ENCODE measurements around the gene PPP3R2. TPM values are rescaled to one million over a fixed set of nuclear protein-coding genes. Genes with fewer than 3 reads are reported as not detected.

Gene PPP3R2
- total RNA-seq, 1 experiment from 2014 or later = not detected

DNA sequence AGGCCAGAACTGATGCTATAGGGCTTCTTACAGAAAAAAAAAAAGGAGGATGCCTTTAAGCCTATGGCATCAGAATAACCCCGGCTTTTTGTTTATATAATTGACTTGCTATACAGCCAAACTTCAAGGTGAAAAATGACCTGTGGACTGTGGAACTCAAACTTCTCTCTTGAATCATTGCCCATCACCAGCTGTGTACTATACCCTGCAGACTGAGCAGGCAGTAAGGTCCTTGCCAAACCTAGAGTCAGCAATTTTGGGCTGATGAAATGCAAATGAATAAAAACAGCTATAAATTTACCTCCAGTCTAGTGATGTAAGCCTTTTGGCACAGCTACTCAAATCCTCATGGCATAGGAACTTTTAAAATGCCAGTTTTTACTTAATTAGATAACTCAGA, 44.5 kb upstream of the PPP3R2 start:
- Mint-ChIP-seq H3K9me3 (peaks cover 18% of the 10 kb centered on the region), H3K4me3 (no peak overlapping the region), H3K27me3 (ENCODE audit: low read depth) (0 out of 2 replicates have a peak, but pooled peaks cover 4% of the 10 kb centered on the region), H3K4me1 (no peaks in the 10 kb centered on the region), H3K36me3 (peaks cover 9% of the 10 kb centered on the region), H3K27ac (no peak overlapping the region)
- DNase-seq (ENCODE audit: low spot score) (no peak), ATAC-seq (no peak)
- ChIA-PET POLR2A (no interaction called here), CTCF (no interaction called here)
- TF ChIP-seq NFE2L1 (CRISPR knock-in tag; IDR thresholded peaks at IDR 0.05) (no peak), SOX15 (CRISPR knock-in tag; IDR thresholded peaks at IDR 0.05) (no peak), JAZF1 (CRISPR knock-in tag; IDR thresholded peaks at IDR 0.05) (no peak), CREM (CRISPR knock-in tag; IDR thresholded peaks at IDR 0.05) (no peak), GRHL2 (CRISPR knock-in tag; IDR thresholded peaks at IDR 0.05; ENCODE audit: insufficient replicate concordance, severe bottlenecking) (no peak)
- TF ChIP-seq, protein P1, sequence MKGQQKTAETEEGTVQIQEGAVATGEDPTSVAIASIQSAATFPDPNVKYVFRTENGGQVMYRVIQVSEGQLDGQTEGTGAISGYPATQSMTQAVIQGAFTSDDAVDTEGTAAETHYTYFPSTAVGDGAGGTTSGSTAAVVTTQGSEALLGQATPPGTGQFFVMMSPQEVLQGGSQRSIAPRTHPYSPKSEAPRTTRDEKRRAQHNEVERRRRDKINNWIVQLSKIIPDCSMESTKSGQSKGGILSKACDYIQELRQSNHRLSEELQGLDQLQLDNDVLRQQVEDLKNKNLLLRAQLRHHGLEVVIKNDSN (CRISPR knock-in tag; IDR thresholded peaks at IDR 0.05) = no peak

DNA sequence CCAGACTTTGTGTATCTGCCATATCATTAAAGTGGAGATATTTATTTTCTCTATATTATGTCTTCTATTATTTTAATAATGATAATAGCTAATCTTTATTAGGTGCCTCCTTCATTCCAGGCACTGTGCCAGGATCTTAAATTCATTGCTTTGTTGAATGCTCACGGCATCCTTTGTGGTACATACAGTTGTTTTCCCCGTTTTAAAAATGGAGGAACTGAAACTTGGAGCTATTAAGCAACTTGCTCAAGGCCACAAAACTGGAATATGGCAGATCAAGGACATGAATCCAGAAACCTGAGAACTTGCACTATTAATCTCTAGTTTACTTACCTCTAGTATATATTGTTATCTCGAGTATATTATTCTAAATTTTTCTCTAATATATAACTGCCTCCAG, 41.5 kb upstream of the PPP3R2 start:
- DNase-seq (ENCODE audit: low spot score) = no peak
- CTCF ChIA-PET = no interaction called here
- Mint-ChIP-seq H3K27ac (no peak overlapping the region), H3K4me1 (no peaks in the 10 kb centered on the region), H3K4me3 (no peak overlapping the region), H3K9me3 (peaks cover 5% of the 10 kb centered on the region), H3K27me3 (ENCODE audit: low read depth) (peaks cover 4% of the 10 kb centered on the region; the same call in 1 of the 2 replicates), H3K36me3 (peaks cover 3% of the 10 kb centered on the region; the same call in 1 of the 2 replicates)
- POLR2A ChIA-PET = no interaction called here
- no peak for ATAC-seq
- TF ChIP-seq SP1 (CRISPR knock-in tag; conservative IDR thresholded peaks at IDR 0.05) (no peak), NR3C1 (CRISPR knock-in tag; conservative IDR thresholded peaks at IDR 0.05; ENCODE audit: low read depth) (no peak), NR2C2 (CRISPR knock-in tag; IDR thresholded peaks at IDR 0.05) (no peak), GTF2I (CRISPR knock-in tag; conservative IDR thresholded peaks at IDR 0.05) (no peak), RELA (CRISPR knock-in tag; IDR thresholded peaks at IDR 0.05; ENCODE audit: borderline replicate concordance) (no peak), ZNF317 (CRISPR knock-in tag; IDR thresholded peaks at IDR 0.05; ENCODE audit: borderline replicate concordance, low read depth) (no peak), NR1H2 (CRISPR knock-in tag; IDR thresholded peaks at IDR 0.05) (no peak), JAZF1 (CRISPR knock-in tag; IDR thresholded peaks at IDR 0.05) (no peak)
- TF ChIP-seq, protein P2, sequence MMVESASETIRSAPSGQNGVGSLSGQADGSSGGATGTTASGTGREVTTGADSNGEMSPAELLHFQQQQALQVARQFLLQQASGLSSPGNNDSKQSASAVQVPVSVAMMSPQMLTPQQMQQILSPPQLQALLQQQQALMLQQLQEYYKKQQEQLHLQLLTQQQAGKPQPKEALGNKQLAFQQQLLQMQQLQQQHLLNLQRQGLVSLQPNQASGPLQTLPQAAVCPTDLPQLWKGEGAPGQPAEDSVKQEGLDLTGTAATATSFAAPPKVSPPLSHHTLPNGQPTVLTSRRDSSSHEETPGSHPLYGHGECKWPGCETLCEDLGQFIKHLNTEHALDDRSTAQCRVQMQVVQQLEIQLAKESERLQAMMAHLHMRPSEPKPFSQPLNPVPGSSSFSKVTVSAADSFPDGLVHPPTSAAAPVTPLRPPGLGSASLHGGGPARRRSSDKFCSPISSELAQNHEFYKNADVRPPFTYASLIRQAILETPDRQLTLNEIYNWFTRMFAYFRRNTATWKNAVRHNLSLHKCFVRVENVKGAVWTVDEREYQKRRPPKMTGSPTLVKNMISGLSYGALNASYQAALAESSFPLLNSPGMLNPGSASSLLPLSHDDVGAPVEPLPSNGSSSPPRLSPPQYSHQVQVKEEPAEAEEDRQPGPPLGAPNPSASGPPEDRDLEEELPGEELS (CRISPR knock-in tag; IDR thresholded peaks at IDR 0.05) = no peak
- TF ChIP-seq, protein P3, sequence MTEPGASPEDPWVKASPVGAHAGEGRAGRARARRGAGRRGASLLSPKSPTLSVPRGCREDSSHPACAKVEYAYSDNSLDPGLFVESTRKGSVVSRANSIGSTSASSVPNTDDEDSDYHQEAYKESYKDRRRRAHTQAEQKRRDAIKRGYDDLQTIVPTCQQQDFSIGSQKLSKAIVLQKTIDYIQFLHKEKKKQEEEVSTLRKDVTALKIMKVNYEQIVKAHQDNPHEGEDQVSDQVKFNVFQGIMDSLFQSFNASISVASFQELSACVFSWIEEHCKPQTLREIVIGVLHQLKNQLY (CRISPR knock-in tag; IDR thresholded peaks at IDR 0.05) = no peak
- TF ChIP-seq, protein P4, sequence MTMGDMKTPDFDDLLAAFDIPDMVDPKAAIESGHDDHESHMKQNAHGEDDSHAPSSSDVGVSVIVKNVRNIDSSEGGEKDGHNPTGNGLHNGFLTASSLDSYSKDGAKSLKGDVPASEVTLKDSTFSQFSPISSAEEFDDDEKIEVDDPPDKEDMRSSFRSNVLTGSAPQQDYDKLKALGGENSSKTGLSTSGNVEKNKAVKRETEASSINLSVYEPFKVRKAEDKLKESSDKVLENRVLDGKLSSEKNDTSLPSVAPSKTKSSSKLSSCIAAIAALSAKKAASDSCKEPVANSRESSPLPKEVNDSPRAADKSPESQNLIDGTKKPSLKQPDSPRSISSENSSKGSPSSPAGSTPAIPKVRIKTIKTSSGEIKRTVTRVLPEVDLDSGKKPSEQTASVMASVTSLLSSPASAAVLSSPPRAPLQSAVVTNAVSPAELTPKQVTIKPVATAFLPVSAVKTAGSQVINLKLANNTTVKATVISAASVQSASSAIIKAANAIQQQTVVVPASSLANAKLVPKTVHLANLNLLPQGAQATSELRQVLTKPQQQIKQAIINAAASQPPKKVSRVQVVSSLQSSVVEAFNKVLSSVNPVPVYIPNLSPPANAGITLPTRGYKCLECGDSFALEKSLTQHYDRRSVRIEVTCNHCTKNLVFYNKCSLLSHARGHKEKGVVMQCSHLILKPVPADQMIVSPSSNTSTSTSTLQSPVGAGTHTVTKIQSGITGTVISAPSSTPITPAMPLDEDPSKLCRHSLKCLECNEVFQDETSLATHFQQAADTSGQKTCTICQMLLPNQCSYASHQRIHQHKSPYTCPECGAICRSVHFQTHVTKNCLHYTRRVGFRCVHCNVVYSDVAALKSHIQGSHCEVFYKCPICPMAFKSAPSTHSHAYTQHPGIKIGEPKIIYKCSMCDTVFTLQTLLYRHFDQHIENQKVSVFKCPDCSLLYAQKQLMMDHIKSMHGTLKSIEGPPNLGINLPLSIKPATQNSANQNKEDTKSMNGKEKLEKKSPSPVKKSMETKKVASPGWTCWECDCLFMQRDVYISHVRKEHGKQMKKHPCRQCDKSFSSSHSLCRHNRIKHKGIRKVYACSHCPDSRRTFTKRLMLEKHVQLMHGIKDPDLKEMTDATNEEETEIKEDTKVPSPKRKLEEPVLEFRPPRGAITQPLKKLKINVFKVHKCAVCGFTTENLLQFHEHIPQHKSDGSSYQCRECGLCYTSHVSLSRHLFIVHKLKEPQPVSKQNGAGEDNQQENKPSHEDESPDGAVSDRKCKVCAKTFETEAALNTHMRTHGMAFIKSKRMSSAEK (CRISPR knock-in tag; IDR thresholded peaks at IDR 0.05; ENCODE audit: borderline replicate concordance) = no peak
- TF ChIP-seq, protein P5, sequence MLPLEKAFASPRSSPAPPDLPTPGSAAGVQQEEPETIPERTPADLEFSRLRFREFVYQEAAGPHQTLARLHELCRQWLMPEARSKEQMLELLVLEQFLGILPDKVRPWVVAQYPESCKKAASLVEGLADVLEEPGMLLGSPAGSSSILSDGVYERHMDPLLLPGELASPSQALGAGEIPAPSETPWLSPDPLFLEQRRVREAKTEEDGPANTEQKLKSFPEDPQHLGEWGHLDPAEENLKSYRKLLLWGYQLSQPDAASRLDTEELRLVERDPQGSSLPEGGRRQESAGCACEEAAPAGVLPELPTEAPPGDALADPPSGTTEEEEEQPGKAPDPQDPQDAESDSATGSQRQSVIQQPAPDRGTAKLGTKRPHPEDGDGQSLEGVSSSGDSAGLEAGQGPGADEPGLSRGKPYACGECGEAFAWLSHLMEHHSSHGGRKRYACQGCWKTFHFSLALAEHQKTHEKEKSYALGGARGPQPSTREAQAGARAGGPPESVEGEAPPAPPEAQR (CRISPR knock-in tag; IDR thresholded peaks at IDR 0.05) = no peak
- TF ChIP-seq, protein P6, sequence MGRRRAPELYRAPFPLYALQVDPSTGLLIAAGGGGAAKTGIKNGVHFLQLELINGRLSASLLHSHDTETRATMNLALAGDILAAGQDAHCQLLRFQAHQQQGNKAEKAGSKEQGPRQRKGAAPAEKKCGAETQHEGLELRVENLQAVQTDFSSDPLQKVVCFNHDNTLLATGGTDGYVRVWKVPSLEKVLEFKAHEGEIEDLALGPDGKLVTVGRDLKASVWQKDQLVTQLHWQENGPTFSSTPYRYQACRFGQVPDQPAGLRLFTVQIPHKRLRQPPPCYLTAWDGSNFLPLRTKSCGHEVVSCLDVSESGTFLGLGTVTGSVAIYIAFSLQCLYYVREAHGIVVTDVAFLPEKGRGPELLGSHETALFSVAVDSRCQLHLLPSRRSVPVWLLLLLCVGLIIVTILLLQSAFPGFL (CRISPR knock-in tag; IDR thresholded peaks at IDR 0.05; ENCODE audit: borderline replicate concordance) = no peak
- TF ChIP-seq, protein P7, sequence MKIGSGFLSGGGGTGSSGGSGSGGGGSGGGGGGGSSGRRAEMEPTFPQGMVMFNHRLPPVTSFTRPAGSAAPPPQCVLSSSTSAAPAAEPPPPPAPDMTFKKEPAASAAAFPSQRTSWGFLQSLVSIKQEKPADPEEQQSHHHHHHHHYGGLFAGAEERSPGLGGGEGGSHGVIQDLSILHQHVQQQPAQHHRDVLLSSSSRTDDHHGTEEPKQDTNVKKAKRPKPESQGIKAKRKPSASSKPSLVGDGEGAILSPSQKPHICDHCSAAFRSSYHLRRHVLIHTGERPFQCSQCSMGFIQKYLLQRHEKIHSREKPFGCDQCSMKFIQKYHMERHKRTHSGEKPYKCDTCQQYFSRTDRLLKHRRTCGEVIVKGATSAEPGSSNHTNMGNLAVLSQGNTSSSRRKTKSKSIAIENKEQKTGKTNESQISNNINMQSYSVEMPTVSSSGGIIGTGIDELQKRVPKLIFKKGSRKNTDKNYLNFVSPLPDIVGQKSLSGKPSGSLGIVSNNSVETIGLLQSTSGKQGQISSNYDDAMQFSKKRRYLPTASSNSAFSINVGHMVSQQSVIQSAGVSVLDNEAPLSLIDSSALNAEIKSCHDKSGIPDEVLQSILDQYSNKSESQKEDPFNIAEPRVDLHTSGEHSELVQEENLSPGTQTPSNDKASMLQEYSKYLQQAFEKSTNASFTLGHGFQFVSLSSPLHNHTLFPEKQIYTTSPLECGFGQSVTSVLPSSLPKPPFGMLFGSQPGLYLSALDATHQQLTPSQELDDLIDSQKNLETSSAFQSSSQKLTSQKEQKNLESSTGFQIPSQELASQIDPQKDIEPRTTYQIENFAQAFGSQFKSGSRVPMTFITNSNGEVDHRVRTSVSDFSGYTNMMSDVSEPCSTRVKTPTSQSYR (CRISPR knock-in tag; IDR thresholded peaks at IDR 0.05) = no peak
